ENCODE data around the gene CDC20.
"Not testable (repeated sequence)": the region's sequence is repeated elsewhere in the genome, so short reads cannot be mapped to it uniquely, and the experiment has no call there.

GRCh38 chr1:43400441-43400840 is 41.7 kb downstream of the CDC20 start:
- not testable (repeated sequence) for TF ChIP-seq CTCF, POLR2A (IDR thresholded peaks at IDR 0.05)

Measured in prostate gland (tissue), 2 donors.